Ishikawa (cell line): Measurements from ENCODE around the gene PKNOX2.

Experiments
- CEBPB ChIP-seq: IDR thresholded peaks from 2 replicates; pipeline ENCODE4 v1.6.1; 2012
- EGR1 ChIP-seq: IDR thresholded peaks from 2 replicates; pipeline ENCODE4 v1.6.1; 2012
- EP300 ChIP-seq: IDR thresholded peaks from 2 replicates; pipeline ENCODE4 v1.6.1; 2012; ENCODE audit warnings: borderline replicate concordance
- MAX ChIP-seq: IDR thresholded peaks from 2 replicates; pipeline ENCODE4 v1.6.1; 2012
- REST ChIP-seq: IDR thresholded peaks from 2 replicates; pipeline ENCODE4 v1.6.1; 2012; ENCODE audit warnings: low read depth, mild to moderate bottlenecking
- TAF1 ChIP-seq: IDR thresholded peaks from 2 replicates; pipeline ENCODE4 v1.6.1; 2012; ENCODE audit warnings: low read depth, mild to moderate bottlenecking
- TCF12 ChIP-seq: IDR thresholded peaks from 2 replicates; pipeline ENCODE4 v1.6.1; 2012; ENCODE audit warnings: low read depth
- YY1 ChIP-seq: IDR thresholded peaks from 2 replicates; pipeline ENCODE4 v1.6.1; 2012; ENCODE audit warnings: low read depth

GRCh38 chr11:125183641-125184040, 19.1 kb downstream of the PKNOX2 start:
- TF ChIP-seq REST (no peak), MAX (no peak), CEBPB (no peak), YY1 (no peak), EP300 (no peak), TAF1 (no peak), TCF12 (no peak), EGR1 (no peak)
